Stimulated activated naive CD8-positive, alpha-beta T cell treated with anti-CD3 and anti-CD28 coated beads, Interleukin-15, Interleukin-2, amounts not matched to agents 100 ng/mL and 50 ng/mL, for 24 hours (primary cell): ENCODE measurements around the gene SCAMP4.

Source experiments
- H3K27ac Mint-ChIP-seq: one replicate; pipeline ENCODE4 v1.8.0; 2021; ENCODE audit warnings: mild to moderate bottlenecking, mixed read lengths
- H3K27me3 Mint-ChIP-seq: one replicate; pipeline ENCODE4 v1.8.0; 2021; ENCODE audit warnings: mixed read lengths
- H3K36me3 Mint-ChIP-seq: one replicate; pipeline ENCODE4 v1.8.0; 2021; ENCODE audit warnings: low read depth, mixed read lengths
- H3K4me1 Mint-ChIP-seq: one replicate; pipeline ENCODE4 v1.8.0; 2021; ENCODE audit warnings: low read depth, mixed read lengths
- H3K4me3 Mint-ChIP-seq: one replicate; pipeline ENCODE4 v1.8.0; 2021; ENCODE audit warnings: mild to moderate bottlenecking, mixed read lengths
- H3K9me3 Mint-ChIP-seq: one replicate; pipeline ENCODE4 v1.8.0; 2021; ENCODE audit warnings: mixed read lengths

SCAMP4 gene

DNA sequence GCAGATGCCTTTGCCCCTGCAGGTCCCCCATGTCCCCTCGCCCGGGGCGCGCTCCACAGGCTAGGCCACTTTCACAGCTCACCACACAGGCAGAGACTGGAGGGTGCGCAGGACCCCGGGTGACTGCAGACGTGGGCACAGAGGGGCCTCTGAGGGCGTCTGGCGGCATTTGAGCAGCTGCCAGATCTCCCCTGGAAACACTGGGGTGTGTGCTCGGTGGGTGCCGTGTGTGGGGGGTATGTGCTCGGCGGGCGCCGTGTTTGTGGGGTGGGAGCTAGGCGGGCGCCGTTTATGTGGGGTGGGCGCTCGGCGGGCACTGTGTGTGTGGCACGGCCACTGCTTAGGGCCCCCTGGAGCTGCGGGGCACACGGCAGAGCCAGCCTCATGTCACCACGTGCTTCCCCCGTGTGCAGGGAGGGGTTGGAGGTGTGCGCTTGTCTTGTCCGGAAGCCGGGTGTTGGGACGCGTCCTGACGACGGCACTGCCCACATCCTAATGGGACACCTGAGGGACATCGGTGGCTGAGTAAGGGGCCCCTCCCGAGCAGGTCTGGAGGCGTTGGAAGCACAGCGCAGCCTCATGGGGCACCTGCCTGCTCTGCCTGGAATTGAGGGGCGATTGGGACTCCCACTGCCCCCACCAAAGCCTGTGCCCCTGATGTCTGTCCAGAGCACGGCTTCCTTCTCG lies 52.5 kb downstream of the SCAMP4 start:
- Mint-ChIP-seq H3K27me3 (no peaks in the 10 kb centered on the region), H3K4me1 (peaks cover 4% of the 10 kb centered on the region), H3K4me3 (no peak overlapping the region), H3K27ac (no peak overlapping the region), H3K9me3 (no peaks in the 10 kb centered on the region), H3K36me3 (peaks cover 2% of the 10 kb centered on the region)

DNA sequence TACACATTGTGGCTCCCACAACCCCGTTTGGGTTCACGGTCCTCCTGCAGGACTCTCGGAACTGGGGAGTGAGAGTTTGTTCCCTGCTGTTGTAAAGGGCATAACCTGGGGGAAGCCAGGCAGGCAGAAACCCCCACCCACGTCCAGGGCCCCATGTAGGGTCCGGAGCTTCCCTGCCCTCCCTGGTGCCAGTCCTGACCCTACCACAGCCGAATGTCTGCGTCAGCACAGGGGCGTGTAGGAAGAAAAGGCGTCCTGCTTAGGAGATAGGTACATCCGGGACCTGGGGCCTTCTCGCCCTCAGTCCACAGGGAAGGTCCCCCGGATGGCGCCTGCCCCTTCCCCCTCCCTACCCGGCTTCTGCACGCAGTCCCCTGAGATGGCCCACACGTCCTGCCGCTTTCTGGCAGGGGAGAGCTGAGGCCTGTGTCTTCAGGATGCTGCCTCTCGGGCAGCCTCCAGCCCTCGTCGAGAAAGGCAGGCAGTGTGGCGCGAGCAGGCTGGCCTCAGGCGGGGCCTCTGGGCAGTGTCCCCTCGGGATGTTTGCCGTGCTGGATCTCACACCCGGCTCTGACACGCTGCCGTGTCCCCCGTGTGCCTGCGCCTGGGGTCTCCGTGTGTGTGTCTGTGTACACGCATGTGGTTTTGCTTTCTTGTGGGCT lies 54.9 kb downstream of the SCAMP4 start:
- Mint-ChIP-seq H3K27me3 (no peaks in the 10 kb centered on the region), H3K27ac (no peak overlapping the region), H3K36me3 (peaks cover 6% of the 10 kb centered on the region), H3K4me1 (peaks cover 4% of the 10 kb centered on the region), H3K9me3 (no peaks in the 10 kb centered on the region), H3K4me3 (no peak overlapping the region)

GRCh38 chr19:1961000-1961883 lies 56.0 kb downstream of the SCAMP4 start:
- no peak overlapping the region for H3K27ac Mint-ChIP-seq
- H3K27me3 Mint-ChIP-seq = no peaks in the 10 kb centered on the region
- no peaks in the 10 kb centered on the region for H3K9me3 Mint-ChIP-seq
- H3K4me3 Mint-ChIP-seq = no peak overlapping the region
- peaks cover 6% of the 10 kb centered on the region for H3K36me3 Mint-ChIP-seq
- H3K4me1 Mint-ChIP-seq = peaks cover 8% of the 10 kb centered on the region

DNA sequence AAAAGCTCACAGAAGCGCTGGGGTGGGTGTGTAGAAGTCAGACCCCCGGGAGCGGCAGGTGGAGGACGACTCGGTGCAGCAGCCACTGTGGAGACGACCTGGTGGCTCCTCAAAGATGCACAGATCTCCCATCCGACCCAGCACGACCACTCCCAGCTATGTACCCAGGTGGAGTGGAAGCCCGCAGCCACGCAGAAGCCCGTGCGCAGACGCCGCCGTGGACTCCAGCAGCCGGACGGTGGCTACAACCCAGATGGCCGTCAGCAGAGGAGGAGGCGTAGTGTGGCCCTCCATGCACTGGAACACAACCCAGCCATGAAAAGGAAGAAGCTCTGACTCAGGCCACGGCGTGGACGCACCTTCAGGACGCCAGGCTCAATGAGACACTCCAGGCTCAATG lies 57.5 kb downstream of the SCAMP4 start:
- H3K27me3 Mint-ChIP-seq = no peaks in the 10 kb centered on the region
- peaks cover 6% of the 10 kb centered on the region for H3K36me3 Mint-ChIP-seq

GRCh38 chr19:1967087-1967608 lies 61.9 kb downstream of the SCAMP4 start:
- no peaks in the 10 kb centered on the region for H3K9me3 Mint-ChIP-seq
- H3K27me3 Mint-ChIP-seq = no peaks in the 10 kb centered on the region
- peaks cover 16% of the 10 kb centered on the region for H3K4me1 Mint-ChIP-seq
- no peak overlapping the region for H3K4me3 Mint-ChIP-seq
- H3K27ac Mint-ChIP-seq = no peak overlapping the region
- H3K36me3 Mint-ChIP-seq = peaks cover 8% of the 10 kb centered on the region

More for the DNA sequence above, 57.5 kb downstream of the SCAMP4 start:
- Mint-ChIP-seq H3K9me3 (no peaks in the 10 kb centered on the region), H3K27ac (no peak overlapping the region), H3K4me3 (no peak overlapping the region), H3K4me1 (peaks cover 17% of the 10 kb centered on the region)

- Mint-ChIP-seq H3K4me1 (peaks cover 16% of the 10 kb centered on the region), H3K27ac (no peak overlapping the region), H3K36me3 (peaks cover 5% of the 10 kb centered on the region), H3K9me3 (no peaks in the 10 kb centered on the region), H3K27me3 (no peaks in the 10 kb centered on the region), H3K4me3 (no peak overlapping the region)
Measured at GRCh38 chr19:1968279-1969175, 63.3 kb downstream of the SCAMP4 start.

DNA sequence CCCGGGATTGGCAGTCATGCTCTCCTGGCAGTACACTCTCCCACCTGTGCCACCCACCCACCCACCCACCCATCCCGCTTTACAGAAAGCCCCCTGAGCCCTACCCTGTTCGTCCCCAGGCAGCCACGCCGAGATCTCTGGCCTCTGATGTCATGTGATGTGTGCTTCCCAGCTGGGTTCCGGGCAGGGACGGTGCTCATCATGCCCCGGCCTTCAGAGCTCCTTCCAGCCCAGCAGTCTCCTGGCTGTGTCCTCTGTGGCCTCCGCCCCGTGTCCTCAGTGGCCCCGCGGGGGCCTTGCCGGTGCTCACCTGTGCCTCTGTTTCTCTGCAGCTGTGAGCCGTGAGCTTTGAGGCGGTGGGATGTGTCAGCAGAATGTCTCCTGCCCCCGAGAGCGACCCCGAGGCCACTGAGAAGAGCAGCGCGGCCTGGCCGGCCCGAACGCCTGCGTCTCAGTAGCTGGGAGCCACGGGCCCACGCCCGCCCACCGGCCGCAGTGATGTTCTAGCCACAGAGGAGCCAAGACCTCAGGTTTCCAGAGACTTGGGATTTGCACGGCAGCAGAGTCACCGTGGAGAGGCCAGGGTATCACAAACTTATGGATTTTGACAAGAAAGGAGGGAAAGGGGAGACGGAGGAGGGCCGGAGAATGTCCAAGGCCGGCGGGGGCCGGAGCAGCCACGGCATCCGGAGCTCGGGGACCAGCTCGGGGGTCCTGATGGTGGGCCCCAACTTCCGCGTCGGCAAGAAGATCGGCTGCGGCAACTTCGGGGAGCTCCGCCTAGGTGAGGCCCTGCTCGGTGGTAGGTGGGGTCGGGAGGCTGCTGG lies 64.2 kb downstream of the SCAMP4 start:
- peaks cover 5% of the 10 kb centered on the region for H3K36me3 Mint-ChIP-seq
- H3K27me3 Mint-ChIP-seq = no peaks in the 10 kb centered on the region
- H3K27ac Mint-ChIP-seq = no peak overlapping the region
- H3K4me3 Mint-ChIP-seq = no peak overlapping the region
- no peaks in the 10 kb centered on the region for H3K9me3 Mint-ChIP-seq
- peaks cover 16% of the 10 kb centered on the region for H3K4me1 Mint-ChIP-seq

DNA sequence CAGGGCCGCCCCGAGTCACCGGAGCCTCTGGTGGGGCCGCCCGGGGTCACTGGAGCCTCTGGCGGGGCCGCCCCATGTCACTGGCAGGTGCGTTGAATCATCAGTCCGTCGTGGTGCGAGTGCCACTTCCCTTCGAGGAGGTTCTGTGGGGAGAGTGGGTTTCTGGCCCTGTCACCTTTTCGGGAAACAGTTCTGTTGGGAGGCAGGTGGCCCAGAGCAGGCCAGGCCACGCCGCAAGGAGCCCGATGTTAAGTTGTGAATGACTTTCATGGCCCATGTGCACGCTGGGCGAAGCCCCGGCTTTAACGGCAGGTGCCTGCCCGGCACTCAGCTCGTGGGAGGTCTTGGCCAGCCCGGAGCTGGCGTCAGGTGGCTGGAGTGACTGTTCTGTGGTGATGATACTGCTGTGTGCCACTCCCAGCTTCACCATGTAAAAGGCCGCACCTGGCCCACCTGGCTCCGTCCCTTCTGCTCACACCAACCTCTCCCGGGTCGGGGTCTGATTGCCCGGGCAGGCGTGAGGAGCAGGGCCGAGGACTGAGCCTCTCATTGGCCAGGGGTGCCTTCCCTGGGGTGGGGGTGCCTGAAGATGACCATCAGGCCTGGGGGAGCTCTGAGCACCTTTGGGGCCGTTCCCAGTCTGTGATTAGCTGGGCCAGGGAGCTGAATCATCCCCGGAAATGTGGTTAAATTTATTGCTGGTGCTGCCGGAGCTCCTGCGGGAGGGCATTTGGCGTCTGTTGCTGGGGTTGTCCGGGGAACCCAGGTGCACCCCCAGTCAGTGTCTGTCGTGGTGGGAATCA lies 65.0 kb downstream of the SCAMP4 start:
- H3K27ac Mint-ChIP-seq = no peak overlapping the region
- no peak overlapping the region for H3K4me3 Mint-ChIP-seq
- no peaks in the 10 kb centered on the region for H3K9me3 Mint-ChIP-seq
- H3K4me1 Mint-ChIP-seq = peaks cover 16% of the 10 kb centered on the region
- H3K36me3 Mint-ChIP-seq = peaks cover 9% of the 10 kb centered on the region
- H3K27me3 Mint-ChIP-seq = no peaks in the 10 kb centered on the region

GRCh38 chr19:1970806-1971502 lies 65.8 kb downstream of the SCAMP4 start:
- no peak overlapping the region for H3K27ac Mint-ChIP-seq
- H3K27me3 Mint-ChIP-seq = no peaks in the 10 kb centered on the region
- peaks cover 15% of the 10 kb centered on the region for H3K4me1 Mint-ChIP-seq
- peaks cover 10% of the 10 kb centered on the region for H3K36me3 Mint-ChIP-seq
- no peak overlapping the region for H3K4me3 Mint-ChIP-seq
- H3K9me3 Mint-ChIP-seq = no peaks in the 10 kb centered on the region

- no peak overlapping the region for H3K4me3 Mint-ChIP-seq
- H3K27ac Mint-ChIP-seq = no peak overlapping the region
- H3K27me3 Mint-ChIP-seq = no peaks in the 10 kb centered on the region
- peaks cover 10% of the 10 kb centered on the region for H3K36me3 Mint-ChIP-seq
- no peaks in the 10 kb centered on the region for H3K9me3 Mint-ChIP-seq
- H3K4me1 Mint-ChIP-seq = peaks cover 1% of the 10 kb centered on the region
Measured at GRCh38 chr19:1974381-1975161, 69.4 kb downstream of the SCAMP4 start.

DNA sequence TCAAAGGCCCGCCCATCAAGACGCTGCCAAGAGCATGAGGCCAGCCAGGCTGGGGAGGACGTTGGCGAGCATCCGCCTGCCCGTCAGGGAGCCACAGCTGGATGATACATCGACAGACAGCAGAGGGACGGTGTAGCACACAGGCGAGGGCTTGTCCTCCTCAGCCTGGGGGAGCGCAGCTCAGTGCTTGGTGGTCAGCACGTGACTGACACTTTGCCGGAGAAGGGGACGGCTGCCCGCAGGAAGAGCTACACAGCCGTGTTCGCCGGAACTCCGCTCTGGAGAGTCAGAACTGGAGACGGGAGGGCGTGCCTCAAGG lies 69.9 kb downstream of the SCAMP4 start:
- Mint-ChIP-seq H3K27me3 (no peaks in the 10 kb centered on the region), H3K9me3 (no peaks in the 10 kb centered on the region), H3K4me1 (no peaks in the 10 kb centered on the region), H3K27ac (no peak overlapping the region), H3K36me3 (peaks cover 10% of the 10 kb centered on the region), H3K4me3 (no peak overlapping the region)
